Tibial artery (tissue), 4 donors: ENCODE measurements around the gene GTF3C2.

ENCODE experiments used
- DNase-seq, 2 donors: peaks; one replicate each; pipeline ENCODE4 v3.0.0-alpha.2; 2019
- H3K27ac ChIP-seq, 2 donors: fragments of 200-600 bp; sonication (generic) in 1 of 2; 1 replicate in 1 of 2; 2 replicates in 1 of 2; pipeline ENCODE4 v1.5.1; 2018 to 2019; ENCODE audit warnings: mild to moderate bottlenecking in 1 of 2
- H3K27me3 ChIP-seq, 2 donors: fragments of 200-600 bp; sonication (generic) in 1 of 2; one replicate each; pipeline versions ENCODE4 v1.5.1 to v1.6.0; 2016 to 2019
- H3K36me3 ChIP-seq, 3 donors: fragments of 200-600 bp; sonication (generic) in 2 of 3; one replicate each; pipeline ENCODE4 v1.5.1; 2016 to 2019; ENCODE audit warnings: mild to moderate bottlenecking in 2 of 3
- H3K4me1 ChIP-seq, 4 donors: fragments of 200-600 bp; sonication (generic) in 2 of 4; 1 replicate in 3 of 4; 2 replicates in 1 of 4; pipeline ENCODE4 v1.5.1; 2016 to 2019
- H3K4me3 ChIP-seq, 2 donors: fragments of 200-600 bp; sonication (generic) in 1 of 2; 1 replicate in 1 of 2; 2 replicates in 1 of 2; pipeline ENCODE4 v1.5.1; 2018 to 2019; ENCODE audit warnings: mild to moderate bottlenecking in 2 of 2
- H3K9me3 ChIP-seq, 3 donors: fragments of 200-600 bp; sonication (generic) in 1 of 3; one replicate each; pipeline ENCODE4 v1.5.1; 2016 to 2019
- intact Hi-C: fragments of 100-400 bp; cut with DNase I; formaldehyde crosslinking; loops from one replicate; pipeline ENCODE4 v1.15.0; 2023; ENCODE audit warnings: low total_unique reads
- TF ChIP-seq, protein P1 (sequence below), 2 experiments: fragments of 200-600 bp in 1 of 2; fragments of 450-650 bp in 1 of 2; IDR thresholded peaks; one replicate each; pipeline ENCODE4 v1.5.1; 2017 to 2019; ENCODE audit warnings: antibody characterized with exemption in 2 of 2, mild to moderate bottlenecking in 1 of 2, moderate library complexity in 1 of 2

Gene GTF3C2

GRCh38 chr2:27351802-27352598, 4.6 kb downstream of the GTF3C2 start:
- TF ChIP-seq, protein P1, sequence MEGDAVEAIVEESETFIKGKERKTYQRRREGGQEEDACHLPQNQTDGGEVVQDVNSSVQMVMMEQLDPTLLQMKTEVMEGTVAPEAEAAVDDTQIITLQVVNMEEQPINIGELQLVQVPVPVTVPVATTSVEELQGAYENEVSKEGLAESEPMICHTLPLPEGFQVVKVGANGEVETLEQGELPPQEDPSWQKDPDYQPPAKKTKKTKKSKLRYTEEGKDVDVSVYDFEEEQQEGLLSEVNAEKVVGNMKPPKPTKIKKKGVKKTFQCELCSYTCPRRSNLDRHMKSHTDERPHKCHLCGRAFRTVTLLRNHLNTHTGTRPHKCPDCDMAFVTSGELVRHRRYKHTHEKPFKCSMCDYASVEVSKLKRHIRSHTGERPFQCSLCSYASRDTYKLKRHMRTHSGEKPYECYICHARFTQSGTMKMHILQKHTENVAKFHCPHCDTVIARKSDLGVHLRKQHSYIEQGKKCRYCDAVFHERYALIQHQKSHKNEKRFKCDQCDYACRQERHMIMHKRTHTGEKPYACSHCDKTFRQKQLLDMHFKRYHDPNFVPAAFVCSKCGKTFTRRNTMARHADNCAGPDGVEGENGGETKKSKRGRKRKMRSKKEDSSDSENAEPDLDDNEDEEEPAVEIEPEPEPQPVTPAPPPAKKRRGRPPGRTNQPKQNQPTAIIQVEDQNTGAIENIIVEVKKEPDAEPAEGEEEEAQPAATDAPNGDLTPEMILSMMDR (IDR thresholded peaks at IDR 0.05): no peak
- no peak overlapping the region for H3K27ac ChIP-seq
- H3K4me1 ChIP-seq: peaks cover 0 to 23% (median 15%) of the 10 kb centered on the region in 4 donors
- peaks cover 0 to 9% (median 8%) of the 10 kb centered on the region in 3 donors for H3K36me3 ChIP-seq
- H3K4me3 ChIP-seq: no peak overlapping the region
- DNase-seq: no peak
- no peaks in the 10 kb centered on the region for H3K27me3 ChIP-seq
- intact Hi-C loops: no loop called here
- H3K9me3 ChIP-seq: no peaks in the 10 kb centered on the region

- H3K36me3 ChIP-seq: peaks cover 0 to 10% (median 8%) of the 10 kb centered on the region in 3 donors
- no peaks in the 10 kb centered on the region for H3K9me3 ChIP-seq
- H3K27ac ChIP-seq: no peak overlapping the region
- H3K4me3 ChIP-seq: no peak overlapping the region
- intact Hi-C loops: no loop called here
- TF ChIP-seq, protein P1 (IDR thresholded peaks at IDR 0.05): no peak
- DNase-seq: no peak
- no peaks in the 10 kb centered on the region for H3K27me3 ChIP-seq
- H3K4me1 ChIP-seq: peaks cover 0 to 14% (median 6%) of the 10 kb centered on the region in 4 donors
These were observed 6.4 kb downstream of the GTF3C2 start for GRCh38 chr2:27350106-27350693.

GRCh38 chr2:27347641-27348040, 8.9 kb downstream of the GTF3C2 start:
- no peaks in the 10 kb centered on the region for H3K27me3 ChIP-seq
- intact Hi-C loops: no loop called here
- TF ChIP-seq, protein P1 (IDR thresholded peaks at IDR 0.05): no peak
- peaks cover 0 to 4% (median 0%) of the 10 kb centered on the region in 4 donors for H3K4me1 ChIP-seq
- no peak overlapping the region for H3K27ac ChIP-seq
- peaks cover 0 to 19% (median 15%) of the 10 kb centered on the region in 3 donors for H3K36me3 ChIP-seq
- DNase-seq: no peak
- H3K4me3 ChIP-seq: no peak overlapping the region
- no peaks in the 10 kb centered on the region for H3K9me3 ChIP-seq

DNA sequence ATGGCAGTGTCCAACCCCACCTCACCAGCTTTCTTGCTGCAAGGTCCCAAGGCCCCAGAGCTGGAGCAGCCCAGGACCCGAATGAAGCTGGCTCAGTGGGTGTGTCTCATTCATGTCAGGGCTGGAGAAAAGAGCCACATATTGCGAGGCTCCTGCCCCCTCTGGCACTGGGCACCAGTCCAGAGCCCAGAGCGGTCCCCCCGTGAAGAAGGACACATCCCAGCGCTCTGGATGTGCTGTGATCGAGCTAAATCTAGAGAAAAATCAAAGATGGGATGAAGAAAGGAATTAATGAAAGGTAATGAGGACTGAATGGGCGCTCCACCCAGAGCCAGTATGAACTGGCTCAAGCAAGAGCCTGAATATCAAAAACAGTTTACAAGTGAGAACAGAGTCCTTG, 20.4 kb downstream of the GTF3C2 start:
- H3K4me3 ChIP-seq: no peak overlapping the region
- H3K27ac ChIP-seq: no peak overlapping the region
- DNase-seq: no peak
- H3K27me3 ChIP-seq: no peaks in the 10 kb centered on the region
- intact Hi-C loops: no loop called here
- H3K9me3 ChIP-seq: no peaks in the 10 kb centered on the region
- TF ChIP-seq, protein P1 (IDR thresholded peaks at IDR 0.05): no peak
- H3K36me3 ChIP-seq: peaks cover 84 to 99% (median 92%) of the 10 kb centered on the region in 3 donors
- H3K4me1 ChIP-seq: no peaks in the 10 kb centered on the region

GRCh38 chr2:27335311-27335710, 21.3 kb downstream of the GTF3C2 start:
- TF ChIP-seq, protein P1 (IDR thresholded peaks at IDR 0.05): no peak
- no peak overlapping the region for H3K4me3 ChIP-seq
- H3K27ac ChIP-seq: no peak overlapping the region
- no peaks in the 10 kb centered on the region for H3K27me3 ChIP-seq
- no peaks in the 10 kb centered on the region for H3K4me1 ChIP-seq
- DNase-seq: no peak
- H3K9me3 ChIP-seq: no peaks in the 10 kb centered on the region
- peaks cover 84 to 99% (median 90%) of the 10 kb centered on the region in 3 donors for H3K36me3 ChIP-seq
- intact Hi-C loops: no loop called here
